K562 (cell line): ENCODE data around the gene ELP1. TPM values are rescaled to one million over a fixed set of nuclear protein-coding genes. Genes with fewer than 3 reads are reported as not detected.

Source experiments
- HMGN3 ChIP-seq: IDR thresholded peaks from 2 replicates; pipeline ENCODE4 v1.6.1; 2011; ENCODE audit warnings: borderline replicate concordance, low read depth, mild to moderate bottlenecking, mixed read lengths, low read length; ENCODE audit not compliant: insufficient read length; ENCODE audit errors: extremely low read depth
- ILK ChIP-seq: fragments of 450-650 bp; IDR thresholded peaks from 2 replicates; pipeline ENCODE4 v1.6.1; 2016; ENCODE audit warnings: missing genetic modification characterization, low read depth, mild to moderate bottlenecking, missing compliant biosample characterization, moderate library complexity, borderline replicate concordance
- L3MBTL2 ChIP-seq: fragments of 450-650 bp; IDR thresholded peaks from 2 replicates; pipeline ENCODE4 v1.6.1; 2016; ENCODE audit warnings: mild to moderate bottlenecking, moderate library complexity
- LARP7 ChIP-seq: fragments of 450-650 bp; IDR thresholded peaks from 2 replicates; pipeline ENCODE4 v1.6.1; 2016
- NR2C1 ChIP-seq, 2 experiments: fragments of 450-650 bp; IDR thresholded peaks; 2 replicates each; pipeline ENCODE4 v1.6.1; 2017; ENCODE audit warnings: mild to moderate bottlenecking in 2 of 2, antibody characterized with exemption in 1 of 2, inconsistent platforms in 1 of 2, missing compliant biosample characterization in 1 of 2, missing genetic modification characterization in 1 of 2
- PHF21A ChIP-seq: fragments of 450-650 bp; IDR thresholded peaks from 2 replicates; pipeline ENCODE4 v1.6.1; 2017; ENCODE audit warnings: low read depth, borderline replicate concordance
- PTRF ChIP-seq: fragments of 450-650 bp; IDR thresholded peaks from 2 replicates; pipeline ENCODE4 v1.6.1; 2016; ENCODE audit warnings: mild to moderate bottlenecking, missing genetic modification characterization, missing compliant biosample characterization
- RBM14 ChIP-seq: fragments of 200-400 bp; formaldehyde crosslinking; IDR thresholded peaks from 2 replicates; pipeline ENCODE4 v1.6.1; 2018; ENCODE audit warnings: low read depth, mild to moderate bottlenecking, low read length, moderate library complexity, borderline replicate concordance; ENCODE audit not compliant: insufficient read depth
- ZNF644 ChIP-seq: fragments of 200-800 bp; sonication (Bioruptor generic); IDR thresholded peaks from 2 replicates; pipeline ENCODE4 v1.6.1; 2016; ENCODE audit warnings: low read depth, missing genetic modification characterization, missing compliant biosample characterization
- polyA plus RNA-seq, 8 experiments: library from polyadenylated mRNA; depleted of rRNA in 4 of 8; stranded (reverse) in 5 of 8; unstranded in 3 of 8; fragments of >200 nt; fragmentation: Nextera tagmentation in 2 of 8; fragmentation: Illumina TruSeq in 1 of 8; extraction: Ambion mirVana in 2 of 8; extraction: Trizol in 1 of 8; gene quantifications; 2 replicates each; pipeline versions ENCODE4 v1.2.1 to v1.2.3, GENCODE V29; 2011 to 2014; ENCODE audit warnings: inconsistent platforms in 1 of 8, missing spikeins in 1 of 8
- total RNA-seq, 7 experiments: library from RNA; depleted of rRNA in 6 of 7; stranded (reverse); fragments of >200 nt in 6 of 7; fragmentation: Illumina TruSeq in 2 of 7; extraction: Trizol in 2 of 7; gene quantifications; 2 replicates each; pipeline versions ENCODE4 v1.2.1 to v1.2.3, GENCODE V29; 2011 to 2021; ENCODE audit warnings: low replicate concordance in 1 of 7
- TF ChIP-seq, protein P1 (sequence below), 2 experiments: fragments of 450-650 bp; IDR thresholded peaks; 2 replicates each; pipeline ENCODE4 v1.6.1; 2016; ENCODE audit warnings: mild to moderate bottlenecking in 2 of 2, borderline replicate concordance in 1 of 2, low read depth in 1 of 2, moderate library complexity in 1 of 2

ELP1 gene
- total and polyA plus RNA-seq, 9 of the 15 experiments (the other 6 are each of a cell fraction or from before 2014, with no cell fraction given) = 17.0 to 48.6 (median 39.7) TPM

- TF ChIP-seq HMGN3 = no peak
- no peak for TF ChIP-seq PTRF (tag)
- no peak for TF ChIP-seq LARP7
- TF ChIP-seq, protein P1, sequence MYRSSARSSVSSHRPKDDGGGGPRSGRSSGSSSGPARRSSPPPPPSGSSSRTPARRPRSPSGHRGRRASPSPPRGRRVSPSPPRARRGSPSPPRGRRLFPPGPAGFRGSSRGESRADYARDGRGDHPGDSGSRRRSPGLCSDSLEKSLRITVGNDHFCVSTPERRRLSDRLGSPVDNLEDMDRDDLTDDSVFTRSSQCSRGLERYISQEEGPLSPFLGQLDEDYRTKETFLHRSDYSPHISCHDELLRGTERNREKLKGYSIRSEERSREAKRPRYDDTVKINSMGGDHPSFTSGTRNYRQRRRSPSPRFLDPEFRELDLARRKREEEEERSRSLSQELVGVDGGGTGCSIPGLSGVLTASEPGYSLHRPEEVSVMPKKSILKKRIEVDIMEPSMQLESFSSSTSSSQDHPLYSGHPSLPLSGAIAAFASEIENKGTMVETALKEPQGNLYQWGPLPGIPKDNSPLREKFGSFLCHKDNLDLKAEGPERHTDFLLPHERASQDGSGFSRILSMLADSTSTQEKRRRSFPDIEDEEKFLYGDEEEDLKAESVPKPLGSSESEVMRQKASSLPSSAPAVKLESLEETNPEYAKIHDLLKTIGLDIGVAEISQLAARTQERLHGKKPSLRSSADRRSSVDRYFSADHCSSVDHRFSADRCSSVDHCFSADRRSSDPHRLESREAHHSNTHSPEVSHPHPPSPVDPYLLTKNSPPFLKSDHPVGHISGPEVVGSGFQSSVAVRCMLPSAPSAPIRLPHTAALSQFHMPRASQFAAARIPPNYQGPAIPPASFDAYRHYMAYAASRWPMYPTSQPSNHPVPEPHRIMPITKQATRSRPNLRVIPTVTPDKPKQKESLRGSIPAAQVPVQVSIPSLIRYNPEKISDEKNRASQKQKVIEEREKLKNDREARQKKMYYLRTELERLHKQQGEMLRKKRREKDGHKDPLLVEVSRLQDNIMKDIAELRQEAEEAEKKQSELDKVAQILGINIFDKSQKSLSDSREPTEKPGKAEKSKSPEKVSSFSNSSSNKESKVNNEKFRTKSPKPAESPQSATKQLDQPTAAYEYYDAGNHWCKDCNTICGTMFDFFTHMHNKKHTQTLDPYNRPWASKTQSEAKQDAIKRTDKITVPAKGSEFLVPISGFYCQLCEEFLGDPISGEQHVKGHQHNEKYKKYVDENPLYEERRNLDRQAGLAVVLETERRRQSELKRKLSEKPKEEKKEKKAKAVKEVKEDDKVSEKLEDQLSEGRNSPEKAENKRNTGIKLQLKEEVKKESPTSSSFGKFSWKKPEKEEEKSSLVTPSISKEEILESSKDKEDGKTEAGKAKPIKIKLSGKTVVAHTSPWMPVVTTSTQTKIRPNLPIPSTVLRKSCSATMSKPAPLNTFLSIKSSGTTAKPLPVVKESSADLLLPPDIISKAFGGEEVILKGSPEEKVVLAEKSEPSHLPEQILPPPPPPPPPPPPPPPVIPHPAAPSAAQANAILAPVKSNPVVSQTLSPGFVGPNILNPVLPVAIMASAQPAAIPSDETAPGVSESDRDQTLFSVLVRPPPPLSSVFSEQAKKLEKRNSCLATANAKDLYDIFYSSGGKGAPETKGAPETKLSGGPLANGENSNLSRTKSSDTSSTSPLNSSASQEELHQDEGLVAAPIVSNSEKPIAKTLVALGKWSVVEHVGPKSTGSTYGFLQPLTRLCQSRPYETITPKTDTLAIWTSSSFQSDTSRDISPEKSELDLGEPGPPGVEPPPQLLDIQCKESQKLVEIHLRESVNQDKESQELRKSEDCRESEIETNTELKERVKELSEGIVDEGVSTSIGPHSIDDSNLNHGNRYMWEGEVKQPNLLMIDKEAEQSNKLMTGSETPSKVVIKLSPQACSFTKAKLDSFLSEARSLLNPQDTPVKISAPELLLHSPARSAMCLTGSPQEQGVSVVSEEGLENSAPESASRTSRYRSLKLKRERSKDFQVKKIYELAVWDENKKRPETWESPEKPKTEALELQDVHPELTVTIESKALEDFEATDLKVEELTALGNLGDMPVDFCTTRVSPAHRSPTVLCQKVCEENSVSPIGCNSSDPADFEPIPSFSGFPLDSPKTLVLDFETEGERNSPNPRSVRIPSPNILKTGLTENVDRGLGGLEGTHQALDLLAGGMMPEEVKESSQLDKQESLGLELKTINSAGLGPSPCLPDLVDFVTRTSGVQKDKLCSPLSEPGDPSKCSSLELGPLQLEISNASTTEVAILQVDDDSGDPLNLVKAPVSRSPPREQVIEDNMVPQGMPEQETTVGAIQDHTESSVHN (IDR thresholded peaks at IDR 0.05; ENCODE audit: borderline replicate concordance in 1 of 2, low read depth in 1 of 2) = no peak
- TF ChIP-seq NR2C1 (IDR thresholded peaks at IDR 0.05) = no peak
- TF ChIP-seq NR2C1 (tag; IDR thresholded peaks at IDR 0.05) = 0 out of 2 replicates have a peak, but pooled peaks have one; percentile 18
- TF ChIP-seq L3MBTL2 = no peak
- TF ChIP-seq ZNF644 (tag) = no peak
- no peak for TF ChIP-seq PHF21A
- no peak for TF ChIP-seq ILK (tag)
- no peak for TF ChIP-seq RBM14
These were observed 484 bp upstream of the ELP1 start, which contains the start of gene ABITRAM (continued) for GRCh38 chr9:108934323-108934893.
